ENCODE measurements around the gene RBMS1.

- TF ChIP-seq CTCF (IDR thresholded peaks at IDR 0.05; ENCODE audit: low read depth, low read length, poor library complexity, severe bottlenecking) (no peak), EZH2phosphoT487 (IDR thresholded peaks at IDR 0.05; ENCODE audit: borderline replicate concordance, low read length) (no peak)
Observed at GRCh38 chr2:160428405-160428763, 65.2 kb downstream of the RBMS1 start.

All from DOHH2 (cell line).